Measurements from ENCODE around the gene MYBPC3.

MYBPC3 gene

GRCh38 chr11:47288066-47288465 is 64.4 kb downstream of the MYBPC3 start:
- no peak for TF ChIP-seq CTCF (IDR thresholded peaks at IDR 0.05; ENCODE audit: low read depth, low read length)

GRCh38 chr11:47285969-47286770 is 66.3 kb downstream of the MYBPC3 start:
- H3K4me3 ChIP-seq (ENCODE audit: low read depth, low read length), result no peak overlapping the region
- TF ChIP-seq CTCF (IDR thresholded peaks at IDR 0.05; ENCODE audit: low read depth, low read length), result no peak

More at GRCh38 chr11:47288066-47288465, 64.4 kb downstream of the MYBPC3 start:
- H3K4me3 ChIP-seq (ENCODE audit: low read depth, low read length), result no peak overlapping the region

GRCh38 chr11:47284151-47284550 is 68.4 kb downstream of the MYBPC3 start:
- H3K4me3 ChIP-seq (ENCODE audit: low read depth, low read length), result no peak overlapping the region
- TF ChIP-seq CTCF (IDR thresholded peaks at IDR 0.05; ENCODE audit: low read depth, low read length), result no peak

GRCh38 chr11:47282462-47282861 is 70.0 kb downstream of the MYBPC3 start:
- TF ChIP-seq CTCF (IDR thresholded peaks at IDR 0.05; ENCODE audit: low read depth, low read length), result no peak
- no peak overlapping the region for H3K4me3 ChIP-seq (ENCODE audit: low read depth, low read length)
